CD4-positive, alpha-beta T cell treated with Interleukin-6 for 4 hours (primary cell): ENCODE results near the gene SNX6.
"Not testable (repeated sequence)": the region's sequence is repeated elsewhere in the genome, so short reads cannot be mapped to it uniquely, and the experiment has no call there.

Experiments
- DNase-seq: peaks from one replicate; pipeline ENCODE4 v3.0.0-alpha.2; 2020; ENCODE audit warnings: mixed read lengths

SNX6 gene

DNA sequence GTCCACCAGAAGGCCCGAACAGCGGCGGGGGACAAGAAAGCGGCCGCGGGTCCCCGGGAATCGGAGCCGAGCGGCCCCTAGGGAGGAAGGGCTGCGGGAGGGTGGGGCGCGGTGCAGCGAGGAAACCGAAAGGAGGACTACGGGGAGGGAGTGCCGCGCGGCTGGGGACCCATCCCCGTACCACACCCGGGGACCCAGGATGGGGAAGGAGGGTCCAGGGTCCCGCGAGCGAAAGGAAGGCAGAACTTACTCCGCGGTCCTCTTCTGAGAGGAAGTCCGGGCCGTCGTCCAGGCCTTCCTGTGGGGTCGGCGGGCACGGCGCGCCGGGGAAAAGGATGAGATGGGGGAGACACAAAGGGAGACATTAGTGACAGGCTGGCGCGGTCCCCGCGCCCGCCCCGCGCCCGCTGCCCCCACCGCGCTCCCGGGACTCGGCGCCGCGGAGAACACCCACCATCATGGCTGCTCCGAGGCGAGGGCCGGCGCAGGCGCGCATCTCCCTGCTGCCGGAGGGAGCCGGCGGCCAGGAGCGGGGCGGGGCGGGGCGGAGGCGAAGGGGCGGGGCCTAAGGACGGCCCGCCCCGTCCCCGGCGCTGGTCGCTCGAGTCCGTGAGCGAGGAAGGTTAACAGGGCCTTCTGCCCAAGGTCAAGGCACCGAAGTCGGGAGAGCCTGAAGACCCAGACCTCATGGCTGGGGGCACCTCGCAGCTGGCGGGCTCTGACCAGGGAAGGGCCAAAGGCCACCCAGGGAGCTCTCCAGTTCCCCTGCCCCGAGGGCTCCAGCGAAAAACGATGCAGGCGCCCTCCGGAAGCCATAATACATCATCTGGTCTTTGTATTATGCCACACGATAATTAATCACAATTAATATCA is at the start of gene SNX6:
TSS of gene SNX6 (minus strand) at position 492 of the 873 bp plus-strand sequence. CDS start at position 460, 32 bp downstream.
- DNase-seq = peak; percentile 85

DNA sequence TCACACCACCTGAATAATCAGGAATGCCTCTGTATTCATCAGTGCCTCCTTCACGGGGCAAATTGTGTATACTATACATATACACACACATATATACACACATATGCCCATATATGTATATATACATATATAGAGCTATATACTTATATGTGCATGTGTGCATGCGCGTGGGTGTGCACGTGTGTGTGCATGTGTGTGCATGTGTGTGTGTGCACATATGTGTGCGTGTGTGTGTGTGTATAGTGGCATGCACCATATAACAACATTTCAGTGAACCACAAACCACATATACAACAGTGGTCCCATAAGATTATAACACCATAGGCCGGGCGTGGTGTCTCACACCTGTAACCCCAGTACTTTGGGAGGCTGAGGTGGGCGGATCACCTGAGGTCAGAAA is 48.8 kb upstream of the SNX6 start:
- DNase-seq = no peak

DNA sequence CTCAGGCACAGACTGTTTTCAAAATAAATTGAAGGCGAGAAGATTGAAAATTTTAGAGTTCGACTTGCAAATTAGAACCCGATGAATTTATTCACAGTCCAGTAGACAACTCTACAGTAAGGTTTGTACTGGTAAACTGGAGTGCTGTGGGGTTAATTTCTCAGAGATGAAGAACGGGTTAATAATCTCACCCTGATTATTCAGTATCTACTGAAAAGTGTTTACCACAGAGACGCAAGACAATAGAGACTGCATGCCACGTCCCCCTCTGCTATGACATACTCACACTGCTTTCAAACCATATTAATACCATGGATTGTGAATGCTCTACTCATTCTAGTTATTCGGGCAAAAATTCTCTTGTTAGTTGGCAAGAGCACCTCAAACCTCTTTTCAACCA is 48.4 kb upstream of the SNX6 start:
- no peak for DNase-seq

DNA sequence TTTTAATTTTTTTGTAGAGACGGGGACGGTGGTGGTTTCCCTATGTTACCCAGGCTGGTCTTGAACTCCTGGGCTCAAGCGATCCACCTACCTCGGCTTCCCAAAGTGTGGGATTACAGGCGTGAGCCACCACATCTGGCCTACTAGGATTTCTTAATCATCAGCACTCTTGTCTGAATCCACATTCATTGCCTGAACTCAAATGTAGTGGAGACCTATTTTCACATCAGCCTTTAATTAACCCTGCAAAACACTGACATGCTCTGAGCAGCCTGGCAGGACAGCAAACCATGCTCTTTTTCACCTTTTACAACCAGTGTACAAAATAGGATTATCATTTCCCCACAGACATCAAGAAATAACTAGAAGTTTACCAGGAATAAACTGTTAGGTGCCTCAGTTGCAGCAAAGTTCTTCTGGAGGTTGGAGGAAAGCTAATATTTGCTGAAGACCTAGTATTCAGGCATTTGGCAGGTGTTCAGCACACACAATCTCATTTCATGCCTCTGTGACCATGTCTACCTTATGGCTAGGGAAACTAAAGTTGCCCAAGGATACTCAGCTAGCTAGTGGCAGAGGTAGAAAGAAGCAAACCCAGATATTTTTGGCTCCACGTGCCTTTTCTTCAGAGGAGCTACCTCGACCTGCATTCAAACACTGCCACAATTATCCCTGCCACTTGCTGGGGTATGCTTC is 46.7 kb upstream of the SNX6 start:
- no peak for DNase-seq

DNA sequence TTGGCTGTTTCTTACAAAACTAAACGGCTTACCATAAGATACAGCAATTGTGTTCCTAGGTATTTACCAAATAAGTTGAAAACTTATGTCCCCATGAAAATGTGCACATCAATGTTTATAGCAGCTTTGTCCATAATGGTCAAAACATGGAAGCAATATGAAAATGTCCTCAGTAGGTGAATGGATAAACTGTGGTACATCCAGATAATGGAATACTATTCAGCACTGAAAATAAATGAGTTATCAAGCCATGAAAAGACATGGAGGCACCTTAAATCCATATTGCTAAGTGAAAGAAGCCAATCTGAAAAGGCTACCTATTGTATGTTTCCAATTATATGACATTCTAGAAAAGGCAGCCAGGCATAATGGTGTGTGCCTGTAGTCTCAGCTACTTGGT is 43.8 kb upstream of the SNX6 start:
- no peak for DNase-seq

DNA sequence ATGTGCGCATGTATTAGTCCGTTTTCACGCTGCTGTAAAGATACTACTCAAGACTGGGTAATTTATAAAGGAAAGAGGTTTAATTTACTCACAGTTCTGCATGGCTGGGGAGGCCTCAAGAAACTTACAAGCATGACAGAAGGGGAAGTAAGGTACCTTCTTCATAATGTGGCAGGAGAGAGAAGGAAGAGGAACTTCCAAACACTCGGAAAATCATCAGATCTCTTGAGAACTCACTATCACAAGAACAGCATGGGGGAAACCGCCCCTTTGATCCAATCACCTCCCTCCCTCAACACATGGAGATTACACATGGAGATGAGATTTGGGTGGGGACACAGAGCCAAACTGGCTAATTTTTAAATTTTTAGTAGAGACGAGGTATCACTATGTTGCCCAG is 41.8 kb upstream of the SNX6 start:
- no peak for DNase-seq

DNA sequence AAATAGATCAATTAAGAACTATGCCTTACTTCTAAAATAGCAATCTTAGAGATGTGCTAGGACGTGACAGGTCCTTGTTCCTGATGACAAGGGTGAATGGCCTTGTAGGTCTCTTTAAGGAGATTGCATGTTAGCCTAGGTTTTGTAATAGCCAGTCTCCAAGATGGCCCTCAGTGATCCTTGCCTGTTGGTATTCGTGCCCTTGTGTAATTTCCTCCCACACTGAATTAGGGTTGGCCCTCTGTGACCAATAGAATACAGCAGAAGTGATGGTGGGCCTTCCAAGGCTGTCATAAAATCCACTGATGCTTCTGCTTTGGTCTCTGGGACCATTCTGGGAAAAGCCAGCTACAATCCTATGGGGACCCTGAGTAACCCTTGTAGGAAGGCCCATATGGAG is 38.2 kb upstream of the SNX6 start:
- DNase-seq = no peak

DNA sequence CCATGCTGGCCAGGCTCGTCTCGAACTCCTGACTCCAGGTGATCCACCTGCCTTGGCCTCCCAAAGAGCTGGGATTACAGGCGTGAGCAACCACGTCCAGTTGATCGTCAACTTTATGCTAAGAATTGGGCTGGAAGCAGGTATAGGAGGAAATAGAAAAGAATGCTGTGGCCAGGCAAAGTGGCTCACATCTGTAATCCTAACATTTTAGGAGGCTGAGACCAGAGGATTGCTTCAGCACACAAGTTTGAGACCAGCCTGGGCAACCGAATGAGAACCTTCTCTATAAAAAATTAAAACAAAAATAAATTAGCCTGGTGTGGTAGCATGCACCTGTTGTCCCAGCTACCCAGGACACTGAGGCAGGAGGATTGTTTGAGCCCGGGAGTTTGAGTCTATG is 37.1 kb upstream of the SNX6 start:
- DNase-seq = no peak

DNA sequence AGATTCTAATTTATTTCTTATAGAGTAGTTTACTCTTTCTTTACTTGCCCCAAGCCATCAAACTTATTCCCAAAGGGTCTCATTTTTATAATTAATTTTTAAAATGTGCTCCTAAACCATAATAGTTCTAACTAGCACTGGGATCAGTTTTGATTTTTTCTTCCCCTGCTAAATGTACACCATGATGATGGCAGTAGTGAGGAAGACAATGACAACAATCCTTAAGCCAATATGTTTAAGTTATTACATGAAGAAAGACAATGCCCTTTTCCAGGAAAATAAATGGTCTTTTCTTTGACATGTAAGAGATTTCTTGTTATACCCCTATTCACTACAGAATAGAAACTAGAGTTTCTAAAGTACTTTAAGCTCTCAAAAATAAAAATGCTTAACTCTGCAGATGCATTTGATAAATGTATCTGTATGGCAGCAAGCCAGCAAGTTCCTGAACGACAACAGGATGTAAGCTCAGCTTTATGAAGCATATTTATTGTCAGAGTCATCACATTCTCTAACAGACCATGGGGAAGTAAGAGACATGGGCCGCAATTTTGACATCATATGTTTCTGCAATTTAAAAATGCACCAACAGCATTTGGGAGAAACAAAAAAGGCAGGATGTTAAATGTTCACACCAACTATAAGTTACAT is 36.0 kb upstream of the SNX6 start:
- DNase-seq = peak; percentile 69

DNA sequence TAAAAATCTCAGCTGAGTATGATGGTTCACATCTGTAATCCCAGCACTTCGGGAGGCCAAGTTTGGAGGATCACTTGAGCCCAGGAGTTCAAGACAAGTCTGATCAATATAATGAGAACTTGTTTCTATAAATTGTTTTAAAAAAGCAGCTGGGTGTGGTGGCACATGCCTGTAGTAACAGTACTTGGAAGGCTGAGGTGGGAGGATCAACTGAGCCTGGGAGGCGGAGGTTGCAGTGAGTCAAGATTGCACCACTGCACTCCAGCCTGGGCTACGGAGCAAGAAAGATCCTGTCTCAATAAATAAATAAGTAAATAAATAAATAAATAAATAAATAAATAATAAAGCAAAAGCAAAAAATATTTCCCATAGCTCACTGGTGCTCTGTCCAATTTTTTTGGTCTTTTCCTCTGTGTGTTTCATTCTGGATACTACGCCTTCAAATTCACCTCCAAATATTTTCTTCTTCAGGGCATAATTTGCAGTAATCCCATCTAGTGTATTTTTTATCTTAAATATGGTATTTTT is 32.7 kb upstream of the SNX6 start:
- no peak for DNase-seq

DNA sequence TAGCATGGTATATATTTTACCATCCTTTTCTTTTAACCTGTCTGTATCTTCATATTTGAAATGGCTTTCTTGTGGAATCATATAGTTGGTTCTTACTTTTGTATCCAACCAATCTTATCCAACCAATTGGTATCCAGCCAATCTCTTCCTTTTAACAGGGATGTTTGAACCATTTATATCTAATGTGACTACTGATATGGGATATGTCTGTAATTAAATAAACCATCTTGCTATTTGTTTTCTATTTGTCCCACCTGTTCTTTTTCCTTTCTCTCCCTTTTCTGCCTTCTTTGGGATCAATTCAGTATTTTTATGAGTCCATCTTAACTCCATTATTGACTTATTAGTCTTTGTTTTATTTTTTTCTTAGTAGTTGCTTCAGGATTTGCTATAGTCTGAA is 30.8 kb upstream of the SNX6 start:
- no peak for DNase-seq

DNA sequence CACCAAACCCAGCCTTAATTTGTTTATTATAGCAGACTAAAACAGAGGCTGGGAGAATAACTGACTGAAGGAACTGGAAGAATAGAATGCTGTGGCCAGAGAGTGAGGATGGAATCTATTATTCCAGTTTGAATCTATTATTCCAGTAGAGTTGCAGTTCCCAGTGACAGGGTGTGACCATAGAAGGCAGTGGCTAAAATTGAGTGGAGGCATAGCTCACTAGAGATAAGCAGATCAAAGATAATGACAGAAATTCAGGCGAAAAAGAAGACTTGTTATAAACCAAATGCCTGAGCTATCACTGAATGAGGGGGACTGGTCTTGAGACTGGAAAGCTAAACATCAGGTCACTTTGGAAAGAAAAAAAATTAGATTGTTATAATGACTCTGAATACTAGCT is 26.0 kb upstream of the SNX6 start:
- DNase-seq = no peak

DNA sequence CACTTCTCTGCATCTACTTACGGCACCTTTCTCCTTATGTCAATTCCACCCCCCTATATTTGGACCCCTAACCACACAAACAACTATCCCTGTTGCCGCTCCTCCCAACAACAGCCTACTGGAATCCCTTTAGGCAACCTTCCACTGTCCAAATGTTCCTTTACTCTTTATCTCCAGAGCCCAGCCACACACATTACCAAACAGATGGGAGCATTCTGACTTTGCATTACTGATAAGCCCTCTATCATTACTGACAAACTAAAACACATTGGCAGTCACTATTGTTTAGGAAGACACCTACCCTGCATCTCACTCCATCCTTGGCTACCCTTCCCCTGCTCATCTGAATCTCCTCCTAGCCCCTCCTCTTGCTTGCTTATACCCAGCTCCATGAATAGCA is 23.1 kb upstream of the SNX6 start:
- not testable (repeated sequence) for DNase-seq

DNA sequence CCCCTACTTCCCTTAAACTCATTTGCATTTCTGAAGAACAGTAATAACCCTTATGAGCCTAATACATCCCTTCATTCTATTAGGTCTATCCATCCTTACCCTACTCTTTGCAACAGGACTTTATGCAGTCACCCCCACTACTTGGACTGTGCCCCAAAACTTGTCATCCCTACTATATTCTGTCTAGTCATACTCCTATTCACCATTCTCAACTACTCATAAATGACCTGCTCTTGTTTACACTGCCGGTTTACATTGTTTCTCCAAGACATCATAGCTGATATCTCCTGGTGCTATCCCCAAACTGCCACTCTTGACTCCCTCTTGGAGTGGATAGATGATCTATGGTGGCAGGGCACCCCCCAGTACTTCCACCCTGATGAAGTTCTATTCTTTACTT is 22.4 kb upstream of the SNX6 start:
- not testable (repeated sequence) for DNase-seq

DNA sequence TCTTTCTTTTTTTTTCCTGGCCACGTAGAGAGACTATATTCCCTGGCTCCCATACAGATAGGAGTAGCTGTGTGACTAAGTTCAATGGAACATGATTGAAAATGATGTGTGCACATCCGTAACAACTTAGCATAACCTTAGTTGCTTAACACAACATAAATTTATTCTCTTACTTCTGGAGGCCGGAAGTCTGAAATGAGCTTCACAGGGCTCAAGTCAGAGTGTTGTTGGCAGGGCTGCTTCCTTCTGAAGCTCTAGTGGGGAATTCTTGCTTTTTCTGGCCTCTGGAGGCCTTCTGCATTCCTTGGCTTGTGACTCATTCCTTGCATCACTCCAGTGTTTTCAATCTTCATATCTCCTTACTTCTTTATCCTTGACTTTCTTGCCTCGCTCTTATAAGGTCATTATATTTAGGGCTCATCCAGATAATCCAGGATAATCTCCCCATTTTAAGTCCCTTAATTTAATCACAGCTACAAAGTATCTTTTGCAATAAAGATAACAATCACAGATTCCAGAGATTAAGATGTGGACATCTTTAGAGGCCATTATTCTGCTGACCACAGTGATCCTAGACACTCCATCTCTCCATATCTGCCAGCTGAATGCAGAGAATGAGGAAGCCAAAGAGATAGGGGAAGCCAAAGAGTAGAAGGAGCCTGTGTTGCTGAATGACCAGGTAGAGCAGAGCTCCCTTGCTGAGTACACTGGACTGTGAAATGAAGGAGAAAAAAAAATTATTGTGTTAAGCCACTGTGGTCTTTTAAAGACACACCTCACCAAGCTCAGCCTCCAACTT is 21.0 kb upstream of the SNX6 start:
- no peak for DNase-seq

DNA sequence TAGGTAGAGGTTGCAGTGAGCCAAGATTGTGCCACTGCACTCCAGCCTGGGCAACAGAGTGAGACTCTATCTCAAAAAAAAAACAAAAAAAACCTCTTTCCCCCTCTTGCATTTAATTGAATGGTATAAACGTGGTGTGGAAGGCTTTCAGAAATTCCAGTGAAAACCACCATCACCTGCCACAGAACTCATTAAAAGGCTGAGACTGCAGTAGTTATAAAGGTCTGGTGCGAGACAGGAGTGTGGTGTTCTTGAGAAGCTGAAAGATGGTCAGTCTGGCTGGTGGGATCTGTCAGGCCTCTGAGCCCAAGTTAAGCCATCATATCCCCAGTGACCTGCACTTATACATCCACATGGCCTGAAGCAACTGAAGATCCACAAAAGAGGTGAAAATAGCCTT is 20.1 kb upstream of the SNX6 start:
- DNase-seq = not testable (repeated sequence)

DNA sequence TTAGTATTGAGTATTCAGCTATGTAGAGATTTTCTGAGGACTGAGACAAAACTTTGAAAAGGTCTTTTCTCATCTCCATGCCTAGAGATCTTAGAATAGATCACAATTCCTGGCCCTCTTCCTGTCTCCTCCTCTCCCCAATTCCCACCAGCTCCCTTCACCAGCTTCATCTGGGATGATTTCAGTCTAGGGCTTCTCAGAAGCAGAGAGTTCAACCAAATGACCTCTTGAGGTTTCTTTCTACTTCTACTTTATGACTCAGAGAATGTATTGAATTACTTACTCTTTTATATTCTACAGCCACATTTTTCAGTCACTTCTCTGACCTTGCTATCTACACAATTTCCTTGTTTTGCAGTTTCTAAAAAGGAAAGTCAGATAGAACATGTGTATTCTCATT is 19.4 kb upstream of the SNX6 start:
- no peak for DNase-seq

DNA sequence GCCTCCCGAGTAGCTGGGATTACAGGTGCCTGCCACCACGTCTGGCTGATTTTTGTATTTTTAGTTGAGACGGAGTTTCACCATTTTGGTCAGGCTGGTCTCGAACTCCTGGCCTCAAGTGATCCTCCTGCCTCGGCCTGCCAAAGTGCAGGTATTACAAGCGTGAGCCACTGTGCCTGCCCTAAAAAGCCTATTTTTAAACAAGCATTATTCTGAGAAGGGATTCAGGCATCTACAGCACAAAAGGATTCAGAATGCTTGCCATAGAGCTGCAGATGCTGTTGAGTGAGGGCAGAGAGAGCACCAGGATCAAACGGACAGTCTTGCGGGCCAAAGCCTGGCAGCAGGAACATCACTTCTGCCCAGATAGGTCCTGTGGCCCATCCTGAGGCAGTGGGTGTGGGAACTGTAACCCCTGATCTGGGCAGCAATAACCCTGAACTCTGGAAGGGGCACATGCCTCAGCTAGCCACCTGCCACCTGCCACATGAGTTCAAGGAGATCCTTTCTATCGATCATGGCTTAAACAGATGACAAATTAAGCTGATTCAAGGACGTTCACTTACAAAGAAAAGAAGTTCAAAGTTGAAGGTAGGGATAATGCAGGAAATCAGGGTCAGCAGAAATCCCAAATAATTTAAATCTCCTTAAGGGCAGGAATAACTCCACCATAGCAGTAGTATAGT is 16.8 kb upstream of the SNX6 start:
- no peak for DNase-seq

DNA sequence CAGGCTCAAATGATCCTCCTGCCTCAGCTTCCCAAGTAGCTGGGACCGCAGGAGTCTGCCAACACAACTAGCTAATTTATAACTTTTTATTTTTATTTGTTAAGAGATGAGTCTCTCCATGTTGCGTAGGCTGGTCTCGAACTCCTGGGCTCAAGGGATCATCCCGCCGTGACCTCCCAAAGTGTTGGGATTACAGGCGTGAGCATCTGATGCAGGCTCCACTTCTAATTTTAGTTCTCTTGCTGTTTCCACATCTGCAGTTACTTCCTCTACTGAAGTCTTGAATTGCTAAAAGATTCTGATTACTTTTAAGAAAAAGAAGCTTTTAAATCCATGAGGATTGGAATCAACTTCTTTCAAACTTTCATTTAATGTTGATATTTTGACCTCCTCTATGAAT is 13.4 kb upstream of the SNX6 start:
- DNase-seq = no peak

DNA sequence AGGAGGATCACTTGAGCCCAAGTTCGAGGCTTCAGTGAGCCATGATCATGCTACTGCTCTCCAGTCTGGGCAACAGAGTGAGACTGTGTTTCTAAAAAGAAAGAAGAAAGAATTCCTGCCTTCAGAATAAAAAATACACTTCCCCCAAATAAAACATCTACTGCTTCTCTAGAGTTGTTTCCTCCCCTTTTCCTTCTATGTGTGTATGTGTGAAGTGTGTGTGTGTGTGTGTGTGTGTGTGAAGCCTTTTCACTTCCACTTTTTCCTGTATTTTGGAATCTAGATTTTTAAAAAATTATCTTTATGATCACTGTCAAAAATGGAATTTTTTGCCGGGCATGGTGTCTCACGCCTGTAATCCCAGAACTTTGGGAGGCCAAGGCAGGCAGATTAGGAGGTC is 12.6 kb upstream of the SNX6 start:
- DNase-seq = no peak

DNA sequence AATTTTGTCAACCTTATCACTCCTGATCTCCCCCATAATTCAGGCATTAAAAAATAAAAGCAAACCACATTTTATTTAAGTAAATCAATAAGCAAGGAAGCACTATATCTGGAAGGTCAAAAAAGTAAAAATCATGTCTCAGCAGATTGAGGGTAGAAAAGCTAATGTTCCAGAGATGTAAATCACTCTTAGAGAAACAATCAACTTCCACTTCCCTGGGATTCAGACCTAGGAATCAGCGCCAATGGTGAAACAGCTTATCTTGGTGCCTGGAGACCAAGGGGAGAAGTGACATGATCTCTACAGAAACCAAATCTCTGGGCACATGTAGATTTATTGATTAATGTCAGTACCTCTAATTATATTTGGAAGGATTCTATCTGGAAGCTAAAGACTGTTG is 10.9 kb upstream of the SNX6 start:
- no peak for DNase-seq

DNA sequence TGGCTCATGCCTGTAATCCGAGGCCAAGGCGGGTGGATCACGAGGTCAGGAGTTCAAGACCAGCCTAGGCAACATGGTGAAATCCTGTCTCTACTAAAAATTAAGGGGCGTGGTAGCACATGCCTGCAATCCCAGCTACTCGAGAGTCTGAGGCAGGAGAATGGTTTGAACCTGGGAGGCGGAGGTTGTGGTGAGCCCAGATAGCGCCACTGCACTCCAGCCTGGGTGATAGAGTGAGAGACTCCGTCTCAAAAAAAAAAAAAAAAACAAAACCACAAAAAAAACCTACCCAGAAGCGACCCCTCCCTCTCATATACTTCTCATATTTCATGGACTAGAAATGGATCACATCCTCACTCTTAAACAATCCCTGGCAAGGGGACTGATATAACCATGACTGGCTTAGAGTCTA is 4.4 kb upstream of the SNX6 start:
- DNase-seq = not testable (repeated sequence)
